Hematopoietic multipotent progenitor cell treated with erythropoietin and hydrocortisone succinate and interleukin-3 and kit ligand, for 4 days (in vitro differentiated cells): Measurements from ENCODE around the gene PSMC3IP.
"Not testable (repeated sequence)": the region's sequence is repeated elsewhere in the genome, so short reads cannot be mapped to it uniquely, and the experiment has no call there.

Experiments used
- DNase-seq: peaks from one replicate; pipeline ENCODE4 v3.0.0-alpha.2; 2015

The PSMC3IP gene, protein sequence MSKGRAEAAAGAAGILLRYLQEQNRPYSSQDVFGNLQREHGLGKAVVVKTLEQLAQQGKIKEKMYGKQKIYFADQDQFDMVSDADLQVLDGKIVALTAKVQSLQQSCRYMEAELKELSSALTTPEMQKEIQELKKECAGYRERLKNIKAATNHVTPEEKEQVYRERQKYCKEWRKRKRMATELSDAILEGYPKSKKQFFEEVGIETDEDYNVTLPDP

DNA sequence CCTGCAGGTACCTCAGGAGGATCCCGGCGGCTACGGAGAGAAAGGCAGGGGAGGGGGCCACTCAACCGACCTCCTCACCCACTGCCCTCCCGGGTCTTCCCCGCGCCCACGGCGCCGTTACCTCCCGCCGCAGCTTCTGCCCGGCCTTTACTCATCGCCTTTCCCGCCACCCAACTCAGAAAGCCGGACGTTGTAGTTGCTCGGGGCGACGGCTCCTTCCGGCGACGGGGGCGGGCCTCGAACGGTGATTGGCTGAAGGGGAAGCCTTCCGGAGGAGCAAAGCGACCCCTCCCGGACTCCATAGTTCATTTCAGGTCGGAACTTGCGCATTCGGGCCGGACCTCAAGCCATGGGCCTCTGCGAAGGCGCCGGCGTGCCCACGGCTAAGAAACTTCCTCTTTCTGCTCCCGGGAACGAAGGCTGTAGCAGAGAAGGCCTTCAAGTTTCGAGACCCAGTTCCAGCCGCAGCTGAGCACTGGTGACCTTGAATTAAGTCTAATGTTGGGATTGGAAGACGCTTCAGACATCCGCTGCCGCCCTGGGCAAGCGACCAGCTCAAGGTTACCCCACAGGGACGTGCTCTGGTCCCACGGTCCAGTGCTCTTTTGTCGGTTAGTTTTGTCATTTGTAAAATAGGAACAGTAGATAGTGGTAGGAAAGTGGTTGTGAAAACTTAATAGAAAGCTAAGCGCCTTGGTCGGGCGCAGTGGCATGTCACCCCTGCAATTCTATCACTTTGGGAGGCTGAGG lies at the start of gene PSMC3IP:
TSS of gene PSMC3IP (minus strand) at position 198 of the 750 bp plus-strand sequence. CDS start at position 155, 43 bp downstream.
- peak; percentile 99 for DNase-seq

GRCh38 chr17:42623732-42624596 lies 46.4 kb upstream of the PSMC3IP start:
- DNase-seq = peak; percentile 84

DNA sequence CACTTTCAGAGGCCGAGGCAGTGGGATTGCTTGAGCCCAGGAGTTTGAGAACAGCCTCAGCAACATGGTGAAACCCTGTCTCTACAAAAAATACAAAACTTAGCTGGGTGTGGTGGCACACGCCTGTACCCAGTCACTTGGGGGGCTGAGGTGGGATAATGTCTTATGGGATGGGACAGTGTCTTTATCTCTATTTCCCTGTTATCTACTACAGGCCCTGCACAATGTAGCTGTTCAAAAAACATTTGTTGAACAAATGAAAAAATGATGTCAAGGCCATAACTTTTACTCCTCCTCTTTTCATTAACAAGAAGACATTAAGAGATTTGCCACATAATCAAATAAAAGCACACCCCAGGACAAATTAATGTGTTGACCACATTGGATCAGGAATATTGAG lies 45.7 kb upstream of the PSMC3IP start:
- DNase-seq = peak; percentile 43

DNA sequence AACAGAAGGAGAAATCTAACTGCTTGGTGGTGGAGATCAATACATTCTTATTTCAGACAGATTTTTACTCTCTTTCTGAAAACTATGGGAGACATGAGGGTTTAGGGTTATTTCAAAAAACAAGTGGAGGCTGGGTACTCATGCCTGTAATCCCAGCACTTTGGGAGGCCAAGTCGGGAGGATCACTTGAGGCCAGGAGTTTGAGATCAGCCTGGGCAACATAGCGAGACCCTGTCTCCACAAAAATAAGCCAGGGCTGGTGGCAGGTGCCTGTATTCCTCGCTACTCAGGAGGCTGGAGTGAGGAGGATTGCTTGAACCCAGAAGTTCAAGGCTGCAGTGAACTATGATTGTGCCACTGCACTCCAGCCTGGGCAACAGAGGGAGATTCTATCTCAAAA lies 44.5 kb upstream of the PSMC3IP start:
- DNase-seq = not testable (repeated sequence)

DNA sequence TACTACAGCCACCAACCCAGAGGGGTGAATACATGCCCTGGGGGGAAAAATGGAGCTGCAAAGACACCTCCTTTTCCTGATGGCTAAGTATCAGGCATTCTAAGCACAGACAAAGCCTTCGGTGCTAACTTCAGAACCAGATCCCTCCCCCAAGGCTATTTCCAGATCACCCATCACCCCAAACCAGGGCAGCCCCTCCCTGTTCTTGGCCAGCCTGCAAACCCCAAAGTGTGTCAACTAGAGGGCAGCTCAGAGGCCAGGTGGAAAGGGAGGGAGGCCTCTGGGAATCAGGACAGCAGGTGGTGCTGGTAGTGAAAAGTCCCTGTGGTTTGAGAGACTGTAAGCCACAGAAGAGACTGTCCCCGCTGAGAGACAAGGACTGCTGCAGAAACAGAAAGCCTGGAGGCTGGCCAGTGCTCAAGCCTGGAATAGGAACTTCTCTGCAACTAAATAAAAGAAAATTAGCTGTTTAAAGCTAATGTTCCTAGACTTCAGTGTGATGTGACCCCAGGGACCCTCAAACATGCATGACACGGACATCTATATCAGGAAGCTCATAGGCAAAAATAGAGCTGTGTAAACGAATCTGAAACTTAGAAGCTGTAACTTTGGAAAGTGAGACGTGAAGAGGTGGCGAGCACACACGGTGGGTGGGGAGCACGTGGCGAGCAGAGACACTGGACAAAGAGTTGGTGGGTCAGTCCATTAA lies 41.1 kb upstream of the PSMC3IP start:
- peak; percentile 65 for DNase-seq

GRCh38 chr17:42617956-42618431 lies 40.5 kb upstream of the PSMC3IP start:
- DNase-seq = peak; percentile 86

DNA sequence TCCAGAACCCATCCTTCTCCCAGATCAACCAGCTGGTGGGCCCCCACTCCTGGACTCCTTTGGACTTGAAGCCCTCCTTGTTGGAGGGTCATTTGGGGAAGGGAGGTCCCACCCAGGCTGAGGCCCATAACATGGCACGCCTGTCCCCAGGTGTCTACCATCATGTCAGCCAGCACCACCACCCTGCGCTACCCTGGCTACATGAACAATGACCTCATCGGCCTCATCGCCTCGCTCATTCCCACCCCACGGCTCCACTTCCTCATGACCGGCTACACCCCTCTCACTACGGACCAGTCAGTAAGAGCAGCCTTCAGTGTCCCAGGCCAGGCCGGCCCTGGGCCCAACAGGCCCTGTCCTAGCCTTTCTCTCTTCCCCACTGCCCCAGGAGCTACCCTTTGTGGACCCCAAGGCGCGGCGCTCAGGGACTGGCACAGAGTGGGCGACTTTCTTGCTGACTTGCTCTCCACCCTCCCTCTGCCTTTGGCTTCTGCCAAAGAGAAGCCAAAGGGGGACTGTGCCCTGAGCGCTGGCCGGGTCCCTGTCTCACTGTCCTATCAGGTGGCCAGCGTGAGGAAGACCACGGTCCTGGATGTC lies 36.3 kb upstream of the PSMC3IP start:
- DNase-seq = no peak

DNA sequence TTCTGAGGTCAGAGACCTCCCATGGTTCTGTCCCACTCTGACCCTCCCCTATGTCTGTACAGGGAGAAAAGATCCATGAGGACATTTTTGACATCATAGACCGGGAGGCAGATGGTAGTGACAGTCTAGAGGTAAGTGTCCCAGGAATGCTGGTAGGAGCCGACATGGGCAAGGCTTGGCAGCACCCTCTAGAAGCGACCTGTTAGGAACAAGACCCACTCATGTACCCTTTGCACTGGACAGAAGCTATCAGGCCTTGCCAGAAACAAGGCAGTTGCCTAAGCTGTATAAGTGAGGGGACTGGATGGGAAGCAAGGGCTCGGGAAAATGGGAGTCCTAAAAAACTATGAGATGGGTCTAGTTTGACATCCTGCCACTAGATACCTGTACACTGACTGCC lies 34.5 kb upstream of the PSMC3IP start:
- no peak for DNase-seq

DNA sequence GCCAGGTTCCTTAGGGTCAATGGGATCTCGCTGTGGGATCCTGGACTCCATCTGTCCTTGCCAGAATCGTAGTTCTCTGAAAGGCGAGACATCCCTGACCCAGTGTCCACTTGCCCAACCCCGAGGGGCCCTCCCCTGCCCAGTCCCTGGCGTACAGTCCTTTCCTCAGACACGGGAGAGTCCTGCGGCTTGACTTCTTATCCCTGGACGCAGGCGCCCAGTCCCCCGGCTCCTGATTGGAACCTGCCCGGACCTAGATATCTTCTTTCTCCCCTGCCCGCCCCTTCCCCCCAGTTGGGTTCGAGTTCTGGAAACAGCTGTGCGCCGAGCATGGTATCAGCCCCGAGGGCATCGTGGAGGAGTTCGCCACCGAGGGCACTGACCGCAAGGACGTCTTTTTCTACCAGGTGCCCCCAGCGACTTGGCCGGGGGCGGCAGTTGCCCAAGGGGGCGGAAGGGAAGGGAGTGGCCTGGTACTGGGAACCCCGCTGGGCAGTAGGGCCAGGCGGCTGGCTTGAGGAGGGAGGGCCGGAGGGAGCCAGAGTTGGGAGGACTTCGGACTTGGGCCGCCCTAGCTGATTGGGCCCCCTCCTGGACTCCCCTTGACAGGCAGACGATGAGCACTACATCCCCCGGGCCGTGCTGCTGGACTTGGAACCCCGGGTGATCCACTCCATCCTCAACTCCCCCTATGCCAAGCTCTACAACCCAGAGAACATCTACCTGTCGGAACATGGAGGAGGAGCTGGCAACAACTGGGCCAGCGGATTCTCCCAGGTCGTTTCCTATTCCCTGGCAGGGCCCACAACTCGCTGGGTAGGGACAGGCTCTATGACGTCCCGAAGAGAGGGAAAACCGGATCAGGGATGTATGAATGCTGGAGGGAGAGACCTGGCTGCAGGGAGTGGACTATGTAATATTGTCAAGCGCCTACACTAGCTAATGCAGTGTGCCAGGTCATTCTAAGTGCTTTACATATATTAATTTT lies 32.6 kb upstream of the PSMC3IP start:
- peak; percentile 66 for DNase-seq

- peak; percentile 99 for DNase-seq
Measured at GRCh38 chr17:42609182-42609813, 31.8 kb upstream of the PSMC3IP start, which contains the start of the genes RETREG3 and TUBG1. TSS of gene RETREG3 (minus strand) at chr17:42609374. CDS start at chr17:42609324, 50 bp downstream. TSS of gene TUBG1 (plus strand) at chr17:42609683. CDS start at chr17:42609738, 55 bp downstream.

GRCh38 chr17:42608305-42609181 lies 31.0 kb upstream of the PSMC3IP start:
- DNase-seq = peak; percentile 27

- DNase-seq = no peak
Measured at GRCh38 chr17:42607769-42608168, 30.2 kb upstream of the PSMC3IP start.

DNA sequence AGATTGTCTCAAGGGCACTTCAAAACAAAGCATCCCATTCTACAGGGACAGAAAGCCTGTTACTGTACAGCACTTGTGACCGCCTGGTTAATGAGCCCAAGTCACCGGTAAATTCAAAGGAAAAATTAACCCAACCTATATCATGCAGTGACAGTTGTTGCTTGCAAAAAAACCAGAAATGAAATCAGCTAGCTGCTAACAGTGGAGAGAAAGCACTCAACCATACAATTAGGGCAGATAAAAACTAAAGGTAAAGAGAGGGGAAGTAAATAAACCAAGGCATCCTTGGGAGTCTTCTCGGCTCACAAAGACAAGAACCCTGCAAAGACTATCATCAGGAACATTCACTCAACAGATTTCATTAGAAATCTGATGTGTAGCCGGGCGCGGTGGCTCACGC lies 25.8 kb upstream of the PSMC3IP start:
- no peak for DNase-seq

- no peak for DNase-seq
Measured at GRCh38 chr17:42598905-42599304, 21.4 kb upstream of the PSMC3IP start.

- no peak for DNase-seq
Measured at GRCh38 chr17:42596386-42596785, 18.9 kb upstream of the PSMC3IP start.

DNA sequence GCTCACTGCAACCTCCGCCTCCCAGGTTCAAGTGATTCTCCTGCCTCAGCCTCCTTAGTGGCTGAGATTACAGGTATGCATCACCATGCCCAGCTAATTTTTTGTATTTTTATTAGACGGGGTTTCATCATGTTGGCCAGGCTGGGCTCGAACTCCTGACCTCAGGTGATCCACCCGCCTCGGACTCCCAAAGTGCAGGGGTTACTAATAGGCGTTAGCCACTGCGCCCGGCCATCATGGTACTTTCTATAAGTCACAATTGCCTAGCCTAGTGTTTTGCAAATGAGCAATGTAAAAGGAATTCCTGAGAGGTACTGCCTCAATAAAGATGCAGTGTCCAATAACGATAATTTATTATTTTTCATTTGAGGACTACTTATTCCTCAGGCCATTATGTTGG lies 13.9 kb upstream of the PSMC3IP start:
- DNase-seq = no peak

DNA sequence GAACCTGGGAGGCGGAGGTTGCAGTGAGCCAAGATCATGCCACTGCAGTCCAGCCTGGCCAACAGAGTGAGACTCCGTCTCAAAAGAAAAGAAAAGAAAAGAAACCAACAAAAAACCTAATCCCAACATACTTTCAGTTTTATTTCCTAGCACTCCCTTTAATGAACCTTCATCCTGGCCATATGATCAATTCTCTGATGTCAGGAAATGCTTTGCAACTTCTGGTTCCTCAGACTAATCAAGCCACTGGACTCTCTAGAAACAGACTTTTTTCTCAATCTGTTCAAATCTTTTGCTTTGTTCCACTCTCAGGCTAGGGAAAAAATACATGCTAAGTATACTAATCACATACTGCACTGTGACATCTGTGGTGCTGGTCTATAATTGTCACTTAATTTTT lies 13.4 kb upstream of the PSMC3IP start:
- DNase-seq = no peak

DNA sequence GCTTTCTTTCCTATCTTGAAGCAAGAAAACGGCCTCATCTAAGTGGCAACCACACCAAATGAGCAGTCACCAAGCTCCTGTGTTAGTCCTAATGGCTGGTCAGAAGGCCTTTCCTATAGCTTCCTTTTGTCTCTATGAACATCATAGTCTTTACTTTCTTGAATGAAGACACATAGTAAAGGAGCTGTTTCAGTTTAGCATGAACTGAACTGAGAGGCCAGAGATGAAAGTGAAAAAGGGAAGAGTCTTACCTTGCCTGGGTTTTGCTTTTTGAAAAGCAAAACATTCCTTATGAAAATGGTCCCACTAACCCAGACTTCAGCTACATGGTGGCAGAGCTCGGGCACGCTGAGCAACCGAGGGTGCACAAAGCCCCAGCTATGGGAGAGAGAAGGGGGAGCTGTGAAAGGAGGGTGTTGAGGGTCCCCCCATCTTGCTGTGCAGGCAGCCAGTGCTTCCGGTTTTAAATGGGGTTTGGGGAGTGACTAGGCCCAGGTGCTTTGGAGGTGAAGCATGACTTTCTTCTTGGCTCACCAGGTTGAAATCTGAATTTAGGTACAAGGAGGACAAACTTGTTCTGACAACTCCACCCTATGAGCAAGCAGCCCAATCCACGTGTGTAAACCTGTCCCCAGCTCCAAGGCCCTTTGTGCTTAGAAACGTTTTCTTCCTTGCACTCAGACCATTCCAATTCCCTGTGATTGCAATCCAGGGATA lies 9.1 kb upstream of the PSMC3IP start:
- no peak for DNase-seq

DNA sequence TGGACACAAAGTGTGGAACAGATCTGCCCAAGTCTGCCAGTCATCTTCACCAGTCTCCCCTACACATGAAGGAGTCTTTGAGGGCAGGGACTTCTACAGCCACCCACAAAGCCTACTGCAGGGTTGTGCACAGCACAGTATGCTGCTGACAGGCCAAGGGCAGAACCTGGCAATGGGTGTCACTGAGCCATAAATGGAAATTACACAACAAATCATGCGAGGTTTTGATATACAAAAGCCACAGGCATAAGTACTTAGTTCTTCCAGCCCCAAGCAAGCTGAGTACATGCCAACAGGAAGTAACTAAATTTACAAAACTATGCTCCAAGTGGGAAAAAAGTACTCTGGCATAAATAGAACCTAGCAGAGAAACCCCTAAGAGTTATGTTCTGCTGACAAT lies 7.8 kb upstream of the PSMC3IP start:
- DNase-seq = no peak
